ENCODE data around the gene GABARAP. TPM values are rescaled to one million over a fixed set of nuclear protein-coding genes. Genes with fewer than 3 reads are reported as not detected.

The GABARAP gene
- polyA plus RNA-seq, 1 donor from 2014 or later: 384 TPM

DNA sequence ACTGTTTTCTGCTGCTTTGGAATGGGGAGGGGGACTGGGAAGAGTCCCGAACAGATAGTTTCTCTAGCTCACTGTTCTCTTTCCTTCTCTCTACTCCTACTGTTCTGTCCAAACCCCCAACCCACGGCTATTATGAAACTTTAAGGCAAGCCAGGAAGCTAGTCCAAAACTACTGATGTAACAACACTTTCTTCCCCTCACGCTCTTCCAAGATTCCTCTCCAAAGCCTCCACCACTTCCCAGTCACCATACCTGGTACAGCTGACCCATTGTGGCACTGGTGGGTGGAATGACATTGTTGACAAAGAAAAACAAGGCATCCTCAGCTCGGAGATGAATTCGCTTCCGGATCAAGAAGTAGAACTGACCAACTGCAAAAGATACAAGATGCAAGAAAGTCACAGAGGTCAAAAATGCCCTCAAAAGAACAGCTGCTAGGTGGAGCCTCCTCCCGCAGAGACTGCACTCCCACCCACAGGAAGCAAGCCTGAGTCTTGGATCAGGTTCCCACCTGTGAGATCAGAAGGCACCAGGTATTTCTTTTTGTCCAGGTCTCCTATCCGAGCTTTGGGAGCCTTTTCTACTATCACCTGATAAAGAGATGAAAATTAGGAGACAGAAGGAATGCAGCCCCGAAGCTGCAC lies 1.0 kb downstream of the GABARAP start:
- Histone ChIP-seq H3K27me3 (ENCODE audit: insufficient read depth, low read depth, low read length) (no peaks in the 10 kb centered on the region), H3K36me3 (ENCODE audit: insufficient read depth, low read length) (no peaks in the 10 kb centered on the region), H3K27ac (ENCODE audit: low read length) (peak overlapping the region; percentile 99), H3K9me2 (ENCODE audit: insufficient read depth, low read length) (no peaks in the 10 kb centered on the region), H3K4me3 (ENCODE audit: low read length) (peak overlapping the region; percentile 75), H2AFZ (ENCODE audit: low read depth, low read length) (no peak overlapping the region), H4K20me1 (ENCODE audit: insufficient read depth) (no peaks in the 10 kb centered on the region), H3K79me2 (replicated peaks; ENCODE audit: insufficient read depth, low read length) (peaks cover 51% of the 10 kb centered on the region), H3F3A (ENCODE audit: insufficient read depth, low read length, poor library complexity, severe bottlenecking) (peaks cover 3% of the 10 kb centered on the region), H3K4me2 (ENCODE audit: low read length) (peak overlapping the region; percentile 99), H3K9me3 (ENCODE audit: low read length) (no peaks in the 10 kb centered on the region), H3K9ac (ENCODE audit: low read length) (peak overlapping the region; percentile 99)
- no peak for TF ChIP-seq MXI1 (conservative IDR thresholded peaks at IDR 0.05; ENCODE audit: poor library complexity, severe bottlenecking)
- TF ChIP-seq, protein P1, sequence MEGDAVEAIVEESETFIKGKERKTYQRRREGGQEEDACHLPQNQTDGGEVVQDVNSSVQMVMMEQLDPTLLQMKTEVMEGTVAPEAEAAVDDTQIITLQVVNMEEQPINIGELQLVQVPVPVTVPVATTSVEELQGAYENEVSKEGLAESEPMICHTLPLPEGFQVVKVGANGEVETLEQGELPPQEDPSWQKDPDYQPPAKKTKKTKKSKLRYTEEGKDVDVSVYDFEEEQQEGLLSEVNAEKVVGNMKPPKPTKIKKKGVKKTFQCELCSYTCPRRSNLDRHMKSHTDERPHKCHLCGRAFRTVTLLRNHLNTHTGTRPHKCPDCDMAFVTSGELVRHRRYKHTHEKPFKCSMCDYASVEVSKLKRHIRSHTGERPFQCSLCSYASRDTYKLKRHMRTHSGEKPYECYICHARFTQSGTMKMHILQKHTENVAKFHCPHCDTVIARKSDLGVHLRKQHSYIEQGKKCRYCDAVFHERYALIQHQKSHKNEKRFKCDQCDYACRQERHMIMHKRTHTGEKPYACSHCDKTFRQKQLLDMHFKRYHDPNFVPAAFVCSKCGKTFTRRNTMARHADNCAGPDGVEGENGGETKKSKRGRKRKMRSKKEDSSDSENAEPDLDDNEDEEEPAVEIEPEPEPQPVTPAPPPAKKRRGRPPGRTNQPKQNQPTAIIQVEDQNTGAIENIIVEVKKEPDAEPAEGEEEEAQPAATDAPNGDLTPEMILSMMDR (IDR thresholded peaks at IDR 0.05; ENCODE audit: poor library complexity, severe bottlenecking): no peak
- TF ChIP-seq POLR2AphosphoS5 (IDR thresholded peaks at IDR 0.05): no peak
- no peak for TF ChIP-seq EZH2 (IDR thresholded peaks at IDR 0.05; ENCODE audit: borderline replicate concordance, insufficient read depth, low read length, poor library complexity, severe bottlenecking)
- TF ChIP-seq SMC3 (conservative IDR thresholded peaks at IDR 0.05; ENCODE audit: poor library complexity): no peak
- TF ChIP-seq EP300 (conservative IDR thresholded peaks at IDR 0.05; ENCODE audit: poor library complexity, severe bottlenecking): no peak
- TF ChIP-seq TAF1 (IDR thresholded peaks at IDR 0.05; ENCODE audit: low read depth): no peak
- TF ChIP-seq, protein P2, sequence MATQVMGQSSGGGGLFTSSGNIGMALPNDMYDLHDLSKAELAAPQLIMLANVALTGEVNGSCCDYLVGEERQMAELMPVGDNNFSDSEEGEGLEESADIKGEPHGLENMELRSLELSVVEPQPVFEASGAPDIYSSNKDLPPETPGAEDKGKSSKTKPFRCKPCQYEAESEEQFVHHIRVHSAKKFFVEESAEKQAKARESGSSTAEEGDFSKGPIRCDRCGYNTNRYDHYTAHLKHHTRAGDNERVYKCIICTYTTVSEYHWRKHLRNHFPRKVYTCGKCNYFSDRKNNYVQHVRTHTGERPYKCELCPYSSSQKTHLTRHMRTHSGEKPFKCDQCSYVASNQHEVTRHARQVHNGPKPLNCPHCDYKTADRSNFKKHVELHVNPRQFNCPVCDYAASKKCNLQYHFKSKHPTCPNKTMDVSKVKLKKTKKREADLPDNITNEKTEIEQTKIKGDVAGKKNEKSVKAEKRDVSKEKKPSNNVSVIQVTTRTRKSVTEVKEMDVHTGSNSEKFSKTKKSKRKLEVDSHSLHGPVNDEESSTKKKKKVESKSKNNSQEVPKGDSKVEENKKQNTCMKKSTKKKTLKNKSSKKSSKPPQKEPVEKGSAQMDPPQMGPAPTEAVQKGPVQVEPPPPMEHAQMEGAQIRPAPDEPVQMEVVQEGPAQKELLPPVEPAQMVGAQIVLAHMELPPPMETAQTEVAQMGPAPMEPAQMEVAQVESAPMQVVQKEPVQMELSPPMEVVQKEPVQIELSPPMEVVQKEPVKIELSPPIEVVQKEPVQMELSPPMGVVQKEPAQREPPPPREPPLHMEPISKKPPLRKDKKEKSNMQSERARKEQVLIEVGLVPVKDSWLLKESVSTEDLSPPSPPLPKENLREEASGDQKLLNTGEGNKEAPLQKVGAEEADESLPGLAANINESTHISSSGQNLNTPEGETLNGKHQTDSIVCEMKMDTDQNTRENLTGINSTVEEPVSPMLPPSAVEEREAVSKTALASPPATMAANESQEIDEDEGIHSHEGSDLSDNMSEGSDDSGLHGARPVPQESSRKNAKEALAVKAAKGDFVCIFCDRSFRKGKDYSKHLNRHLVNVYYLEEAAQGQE (IDR thresholded peaks at IDR 0.05; ENCODE audit: borderline replicate concordance): no peak
- no peak for TF ChIP-seq RAD21 (conservative IDR thresholded peaks at IDR 0.05)

DNA sequence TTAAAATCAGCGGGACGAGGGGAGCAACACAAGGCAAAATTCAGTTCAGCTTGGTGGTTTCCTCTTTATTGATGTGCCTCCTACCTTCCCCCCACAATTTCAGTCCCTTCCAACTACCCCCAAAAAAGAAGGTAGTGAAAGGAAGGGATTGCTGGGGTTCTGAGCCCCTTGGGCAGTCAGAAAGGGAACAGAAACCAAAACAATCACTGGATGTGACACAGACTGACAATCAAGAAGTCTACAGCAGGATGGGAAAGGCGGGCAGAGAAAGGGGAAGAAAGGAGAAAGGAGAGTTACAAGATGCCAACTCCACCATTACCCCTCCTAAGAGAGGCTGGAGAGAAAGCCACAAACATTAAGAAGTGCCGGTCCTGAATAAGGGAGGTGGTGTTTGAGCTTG lies 1.9 kb downstream of the GABARAP start:
- no peaks in the 10 kb centered on the region for H3K36me3 ChIP-seq (ENCODE audit: insufficient read depth, low read length)

More for the DNA sequence above, 1.9 kb downstream of the GABARAP start:
- no peak overlapping the region for H2AFZ ChIP-seq (ENCODE audit: low read depth, low read length)
- peak overlapping the region; percentile 99 for H3K27ac ChIP-seq (ENCODE audit: low read length)
- no peak for TF ChIP-seq POLR2AphosphoS5 (IDR thresholded peaks at IDR 0.05)
- TF ChIP-seq EZH2 (IDR thresholded peaks at IDR 0.05; ENCODE audit: borderline replicate concordance, insufficient read depth, low read length, poor library complexity, severe bottlenecking): no peak
- TF ChIP-seq SMC3 (conservative IDR thresholded peaks at IDR 0.05; ENCODE audit: poor library complexity): no peak
- no peak for TF ChIP-seq EP300 (conservative IDR thresholded peaks at IDR 0.05; ENCODE audit: poor library complexity, severe bottlenecking)
- H3F3A ChIP-seq (ENCODE audit: insufficient read depth, low read length, poor library complexity, severe bottlenecking): peaks cover 3% of the 10 kb centered on the region
- peak overlapping the region; percentile 99 for H3K4me2 ChIP-seq (ENCODE audit: low read length)
- no peaks in the 10 kb centered on the region for H4K20me1 ChIP-seq (ENCODE audit: insufficient read depth)
- peak overlapping the region; percentile 75 for H3K4me3 ChIP-seq (ENCODE audit: low read length)
- peak overlapping the region; percentile 99 for H3K9ac ChIP-seq (ENCODE audit: low read length)
- H3K79me2 ChIP-seq (replicated peaks; ENCODE audit: insufficient read depth, low read length): peaks cover 59% of the 10 kb centered on the region
- H3K9me2 ChIP-seq (ENCODE audit: insufficient read depth, low read length): no peaks in the 10 kb centered on the region
- H3K9me3 ChIP-seq (ENCODE audit: low read length): no peaks in the 10 kb centered on the region
- no peaks in the 10 kb centered on the region for H3K27me3 ChIP-seq (ENCODE audit: insufficient read depth, low read depth, low read length)
